HUES64 (cell line): Measurements from ENCODE around the gene KLHL15.

Experiments
- H3K27ac ChIP-seq: 2 replicates; pipeline ENCODE4 v1.7.0; 2013; ENCODE audit warnings: low read depth, low read length, inconsistent platforms
- H3K27me3 ChIP-seq: 2 replicates; pipeline ENCODE4 v1.6.1; 2013; ENCODE audit warnings: mild to moderate bottlenecking, low read length; ENCODE audit not compliant: insufficient read depth
- H3K36me3 ChIP-seq: 2 replicates; pipeline ENCODE4 v1.6.1; 2013; ENCODE audit warnings: mild to moderate bottlenecking, low read length; ENCODE audit not compliant: insufficient read depth
- H3K4me1 ChIP-seq: 2 replicates; pipeline ENCODE4 v1.6.1; 2013; ENCODE audit warnings: mild to moderate bottlenecking, low read length, moderate library complexity; ENCODE audit not compliant: insufficient read depth
- H3K4me3 ChIP-seq: 2 replicates; pipeline ENCODE4 v1.5.1; 2013; ENCODE audit warnings: mild to moderate bottlenecking, low read length, moderate library complexity
- H3K9ac ChIP-seq: 2 replicates; pipeline ENCODE4 v1.6.1; 2013; ENCODE audit warnings: mild to moderate bottlenecking, low read depth, low read length
- H3K9me3 ChIP-seq: 2 replicates; pipeline ENCODE4 v1.6.1; 2013; ENCODE audit warnings: low read depth, low read length; ENCODE audit not compliant: insufficient read depth
- whole genome bisulfite sequencing: fragments of 150-250, 120-280 bp; methylation state at CpG from one replicate; pipeline ENCODE4 v1.1.7; 2013; ENCODE audit warnings: missing lambda C conversion rate; 5-methylcytosine and 5-hydroxymethylcytosine counted together

The KLHL15 gene

DNA sequence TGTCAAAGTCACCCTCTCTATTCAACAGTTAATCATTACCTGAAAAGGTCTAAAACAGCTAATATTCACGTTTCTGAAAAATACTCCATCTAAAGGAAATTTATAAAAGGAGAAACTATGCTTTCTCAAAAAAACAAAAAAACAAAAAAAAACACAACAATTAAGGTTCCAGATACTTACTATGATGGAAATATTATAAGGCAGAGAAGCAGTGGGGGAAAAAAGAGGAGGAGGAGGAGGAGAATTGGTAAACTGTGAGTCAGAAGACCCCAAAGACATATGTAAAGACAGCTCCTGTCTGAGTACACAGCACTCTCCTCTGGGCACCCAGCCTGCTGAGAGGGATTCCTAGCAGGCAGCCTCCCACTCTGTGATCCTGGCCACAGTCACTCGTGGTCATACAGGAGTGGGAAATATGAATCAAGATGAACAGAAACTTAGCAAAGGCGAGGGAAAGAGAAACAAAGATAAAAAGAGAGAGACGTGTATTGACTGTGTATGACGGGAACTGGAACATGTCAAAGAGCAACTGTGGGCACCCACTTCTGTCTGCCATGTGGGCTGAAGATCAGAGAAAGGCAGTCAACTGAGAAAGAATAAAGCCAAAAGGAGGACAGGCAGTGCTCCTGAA lies 12.5 kb downstream of the KLHL15 start:
- Histone ChIP-seq H3K9ac (no peak overlapping the region), H3K9me3 (no peaks in the 10 kb centered on the region), H3K4me3 (no peak overlapping the region), H3K27ac (no peak overlapping the region), H3K36me3 (no peaks in the 10 kb centered on the region), H3K27me3 (no peaks in the 10 kb centered on the region), H3K4me1 (no peaks in the 10 kb centered on the region)
- WGBS = 85% methylated on average over 4 of the region's 5 CpGs

DNA sequence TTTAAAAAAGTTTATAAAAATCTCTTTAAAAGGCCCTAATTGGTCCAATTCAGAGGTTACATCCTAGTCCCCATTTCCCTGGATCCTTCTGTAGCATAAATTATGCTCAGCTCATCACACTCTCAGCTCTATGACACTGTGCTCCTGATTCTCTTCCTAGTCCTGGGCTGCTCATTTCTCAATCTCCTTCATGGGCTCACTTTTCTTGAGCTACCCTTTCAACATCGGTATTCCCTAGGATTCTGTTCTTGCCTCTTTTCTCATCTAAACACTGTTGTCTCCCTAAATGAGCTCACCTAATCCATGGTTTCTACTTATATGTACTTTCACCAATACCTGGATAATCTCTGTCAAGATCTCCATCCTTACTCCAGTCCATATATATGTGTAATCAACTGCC lies 14.7 kb downstream of the KLHL15 start:
- no peak overlapping the region for H3K27ac ChIP-seq
- no peaks in the 10 kb centered on the region for H3K4me1 ChIP-seq
- WGBS = 100% methylated on average over 1 of the region's 1 CpG
- no peaks in the 10 kb centered on the region for H3K9me3 ChIP-seq
- no peaks in the 10 kb centered on the region for H3K36me3 ChIP-seq
- H3K9ac ChIP-seq = no peak overlapping the region
- H3K4me3 ChIP-seq = no peak overlapping the region
- no peaks in the 10 kb centered on the region for H3K27me3 ChIP-seq

DNA sequence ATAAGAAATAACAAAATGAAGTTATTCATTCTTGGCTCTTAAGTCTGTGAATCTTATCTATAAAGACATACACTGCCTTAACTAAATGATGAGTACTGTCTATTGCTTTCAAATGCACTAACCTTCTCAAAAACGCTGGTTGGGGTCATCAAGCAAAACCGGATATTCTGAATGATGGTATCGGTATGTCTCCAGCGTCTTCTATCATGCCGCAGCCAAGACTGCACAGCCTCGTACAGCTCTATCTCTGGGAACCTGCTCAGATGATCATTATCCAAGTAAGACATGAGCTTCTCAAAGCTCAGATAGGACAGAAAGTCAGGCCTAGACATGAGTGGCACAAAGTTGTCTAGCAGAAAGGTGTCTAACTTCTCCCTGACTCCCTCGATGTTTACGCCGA lies 21.1 kb downstream of the KLHL15 start:
- Histone ChIP-seq H3K9me3 (no peaks in the 10 kb centered on the region), H3K27ac (no peak overlapping the region), H3K4me3 (no peak overlapping the region), H3K36me3 (peaks cover 24% of the 10 kb centered on the region), H3K27me3 (no peaks in the 10 kb centered on the region), H3K4me1 (no peaks in the 10 kb centered on the region), H3K9ac (no peak overlapping the region)
- 95% methylated on average over 9 of the region's 9 CpGs for WGBS

DNA sequence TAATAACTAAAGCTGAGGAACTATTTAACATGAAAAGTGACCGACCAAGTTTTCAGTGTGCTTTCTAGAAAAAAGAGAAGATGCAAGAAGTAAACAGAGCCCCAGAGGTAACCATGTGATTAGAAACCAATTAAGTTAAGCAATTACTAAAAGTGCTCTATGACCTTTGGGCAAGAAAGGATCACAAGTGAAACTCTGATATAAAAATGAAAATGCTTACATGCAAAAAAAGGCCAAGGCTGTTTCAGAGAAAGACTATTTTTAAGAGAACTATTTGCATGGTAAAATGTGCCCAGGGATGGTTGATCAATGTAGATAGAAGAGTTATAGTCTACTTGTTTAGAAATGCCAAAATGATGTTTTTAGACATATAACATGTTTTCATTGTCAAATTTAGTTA lies 22.0 kb downstream of the KLHL15 start:
- Histone ChIP-seq H3K4me1 (no peaks in the 10 kb centered on the region), H3K4me3 (no peak overlapping the region), H3K27ac (no peak overlapping the region), H3K9me3 (no peaks in the 10 kb centered on the region), H3K27me3 (no peaks in the 10 kb centered on the region), H3K9ac (no peak overlapping the region), H3K36me3 (peaks cover 28% of the 10 kb centered on the region)
- WGBS = 90% methylated on average over 1 of the region's 1 CpG

DNA sequence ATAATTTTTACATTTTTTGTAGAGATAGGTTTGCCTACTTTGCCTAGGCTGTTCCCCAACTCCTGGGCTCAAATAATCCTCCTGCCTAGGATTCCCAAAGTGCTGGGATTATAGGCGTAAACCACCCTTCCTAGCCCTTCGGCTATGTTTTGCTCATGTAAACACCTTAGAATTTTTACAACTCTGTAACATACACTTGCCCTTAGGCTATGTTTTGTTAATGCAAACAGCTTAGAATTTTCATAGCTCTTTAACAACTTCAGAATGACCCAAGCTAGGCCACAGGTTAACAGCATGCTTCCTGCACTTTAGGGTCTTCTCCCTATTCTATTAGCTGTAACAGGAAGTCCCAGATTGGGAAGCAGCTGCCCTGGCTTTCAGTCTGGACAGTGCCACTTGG lies 24.2 kb downstream of the KLHL15 start:
- H3K4me3 ChIP-seq = no peak overlapping the region
- 88% methylated on average over 2 of the region's 2 CpGs for WGBS
- H3K9ac ChIP-seq = no peak overlapping the region
- no peaks in the 10 kb centered on the region for H3K4me1 ChIP-seq
- no peak overlapping the region for H3K27ac ChIP-seq
- peaks cover 33% of the 10 kb centered on the region for H3K36me3 ChIP-seq
- no peaks in the 10 kb centered on the region for H3K9me3 ChIP-seq
- H3K27me3 ChIP-seq = no peaks in the 10 kb centered on the region

GRCh38 chrX:24002167-24002566 lies 24.8 kb downstream of the KLHL15 start:
- Histone ChIP-seq H3K27ac (no peak overlapping the region), H3K9ac (no peak overlapping the region), H3K4me1 (no peaks in the 10 kb centered on the region), H3K9me3 (no peaks in the 10 kb centered on the region), H3K4me3 (no peak overlapping the region), H3K36me3 (peaks cover 33% of the 10 kb centered on the region), H3K27me3 (no peaks in the 10 kb centered on the region)
- WGBS = 100% methylated on average over 1 of the region's 1 CpG

DNA sequence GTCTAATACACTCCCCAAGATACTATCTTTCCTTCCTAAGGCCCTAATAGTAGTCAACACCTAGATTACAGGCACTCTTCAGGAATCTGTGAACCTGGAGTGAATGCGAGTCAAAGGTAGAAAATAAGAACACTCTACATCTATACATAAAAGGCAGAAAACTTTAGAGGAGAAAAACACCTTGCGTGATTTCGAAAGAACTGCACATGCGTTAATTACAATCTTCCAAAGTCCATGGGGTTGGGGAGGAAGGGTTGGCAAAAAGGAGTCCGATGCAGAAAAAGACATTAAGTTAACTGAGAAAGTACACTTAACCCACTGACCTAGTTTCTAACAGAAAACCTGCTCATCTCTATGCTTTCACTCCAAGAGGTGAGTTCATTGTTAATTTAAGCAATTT lies 27.3 kb downstream of the KLHL15 start:
- H3K9ac ChIP-seq = no peak overlapping the region
- H3K27me3 ChIP-seq = no peaks in the 10 kb centered on the region
- H3K27ac ChIP-seq = no peak overlapping the region
- no peak overlapping the region for H3K4me3 ChIP-seq
- no peaks in the 10 kb centered on the region for H3K4me1 ChIP-seq
- 100% methylated on average over 4 of the region's 5 CpGs for WGBS
- H3K36me3 ChIP-seq = peaks cover 16% of the 10 kb centered on the region
- H3K9me3 ChIP-seq = no peaks in the 10 kb centered on the region

DNA sequence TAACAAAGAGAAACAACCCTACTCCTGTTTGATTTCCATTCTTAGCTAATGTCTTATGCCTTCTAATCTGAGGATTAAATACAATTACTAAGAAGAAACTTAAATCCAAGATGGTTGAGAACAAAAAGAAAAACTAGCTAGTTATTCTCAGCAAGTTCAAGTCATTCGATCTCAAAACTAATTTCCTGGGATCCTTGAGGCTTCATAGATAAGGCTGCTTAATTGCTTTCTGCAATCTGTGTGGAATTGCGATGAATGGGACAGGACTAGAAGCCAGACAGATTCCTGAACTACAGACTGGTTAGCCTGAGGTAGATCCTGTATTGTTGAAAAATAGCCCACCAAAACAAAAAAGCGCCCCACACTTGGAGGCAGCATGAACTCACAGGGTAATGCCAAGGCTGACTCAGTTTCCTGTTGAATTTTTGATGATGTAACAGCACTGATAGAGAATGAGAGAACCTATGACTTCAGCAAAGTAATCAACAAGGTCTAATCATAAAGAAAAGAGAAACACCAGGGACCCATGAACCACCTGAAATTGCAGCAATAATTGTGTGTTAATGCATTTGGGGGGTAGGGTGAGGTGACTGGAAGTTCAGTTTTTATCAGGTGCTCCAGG lies 33.9 kb downstream of the KLHL15 start:
- Histone ChIP-seq H3K27ac (no peak overlapping the region), H3K4me1 (no peaks in the 10 kb centered on the region), H3K9ac (no peak overlapping the region), H3K9me3 (no peaks in the 10 kb centered on the region), H3K4me3 (no peak overlapping the region), H3K36me3 (peaks cover 11% of the 10 kb centered on the region), H3K27me3 (no peaks in the 10 kb centered on the region)
- 90% methylated on average over 3 of the region's 3 CpGs for WGBS

GRCh38 chrX:23992431-23992830 lies 34.6 kb downstream of the KLHL15 start:
- Histone ChIP-seq H3K9ac (no peak overlapping the region), H3K9me3 (no peaks in the 10 kb centered on the region), H3K4me3 (no peak overlapping the region), H3K4me1 (no peaks in the 10 kb centered on the region), H3K27ac (no peak overlapping the region), H3K36me3 (peaks cover 18% of the 10 kb centered on the region), H3K27me3 (no peaks in the 10 kb centered on the region)
- 100% methylated on average over 2 of the region's 3 CpGs for WGBS

DNA sequence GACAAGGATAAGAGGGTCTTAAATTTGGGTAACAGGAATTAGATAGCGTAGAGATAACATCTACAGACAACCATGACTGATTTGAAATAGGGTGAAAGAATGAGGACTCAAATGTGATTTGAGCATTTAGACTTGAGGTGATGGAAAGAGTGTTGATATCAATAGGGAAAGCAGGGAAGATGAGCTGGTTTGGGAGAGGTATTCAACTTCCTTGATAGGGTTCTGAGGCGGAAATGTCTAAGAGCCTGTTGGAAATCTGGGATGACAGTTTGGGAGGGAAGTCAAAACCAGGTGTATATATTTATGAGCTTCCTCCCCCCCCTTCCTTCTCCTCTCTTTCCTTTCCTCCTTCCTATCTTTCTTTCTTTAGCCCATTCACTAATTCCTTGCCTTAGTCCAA lies 36.5 kb downstream of the KLHL15 start:
- H3K9ac ChIP-seq = no peak overlapping the region
- H3K36me3 ChIP-seq = peaks cover 28% of the 10 kb centered on the region
- H3K4me1 ChIP-seq = no peaks in the 10 kb centered on the region
- H3K27me3 ChIP-seq = no peaks in the 10 kb centered on the region
- WGBS = 95% methylated on average over 2 of the region's 2 CpGs
- no peak overlapping the region for H3K27ac ChIP-seq
- no peak overlapping the region for H3K4me3 ChIP-seq
- H3K9me3 ChIP-seq = no peaks in the 10 kb centered on the region

DNA sequence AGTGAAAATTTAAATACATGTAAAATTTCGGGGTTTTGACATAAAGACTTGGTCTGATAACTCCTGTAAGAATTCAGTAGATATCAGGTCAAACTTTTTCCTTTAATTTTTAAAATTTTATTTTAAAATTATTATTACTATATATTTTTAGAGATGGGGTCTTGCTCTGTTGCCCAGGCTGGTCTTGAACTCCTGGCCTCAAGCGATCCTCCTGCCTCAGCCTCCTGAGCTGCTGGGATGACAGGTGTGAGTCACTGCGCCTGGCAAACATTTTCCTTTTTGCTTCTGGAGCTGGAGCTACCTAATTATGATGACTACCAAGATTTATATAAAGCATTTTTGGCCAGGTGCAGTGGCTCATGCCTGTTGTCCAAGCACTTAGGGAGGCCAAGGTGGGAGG lies 37.3 kb downstream of the KLHL15 start:
- Histone ChIP-seq H3K9ac (no peak overlapping the region), H3K27ac (no peak overlapping the region), H3K27me3 (no peaks in the 10 kb centered on the region), H3K4me1 (no peaks in the 10 kb centered on the region), H3K4me3 (no peak overlapping the region), H3K36me3 (peaks cover 28% of the 10 kb centered on the region), H3K9me3 (no peaks in the 10 kb centered on the region)
- WGBS = 91% methylated on average over 2 of the region's 3 CpGs

- H3K27ac ChIP-seq = no peak overlapping the region
- H3K9me3 ChIP-seq = no peaks in the 10 kb centered on the region
- no peak overlapping the region for H3K4me3 ChIP-seq
- WGBS = 86% methylated on average over 1 of the region's 1 CpG
- no peak overlapping the region for H3K9ac ChIP-seq
- H3K36me3 ChIP-seq = peaks cover 18% of the 10 kb centered on the region
- no peaks in the 10 kb centered on the region for H3K27me3 ChIP-seq
- H3K4me1 ChIP-seq = peaks cover 18% of the 10 kb centered on the region; the same call in 1 of the 2 replicates
Measured at GRCh38 chrX:23982891-23983290, 44.1 kb downstream of the KLHL15 start.
